ENCODE measurements around the gene HCCS.
"Not testable (repeated sequence)": the region's sequence is repeated elsewhere in the genome, so short reads cannot be mapped to it uniquely, and the experiment has no call there.

Gene HCCS

GRCh38 chrX:11123087-11123486 is 12.0 kb downstream of the HCCS start:
- not testable (repeated sequence) for DNase-seq (ENCODE audit: low spot score)

- no peak for DNase-seq (ENCODE audit: low spot score)
These were observed 13.0 kb downstream of the HCCS start for GRCh38 chrX:11124112-11124511.

- no peak for DNase-seq (ENCODE audit: low spot score)
These were observed 13.9 kb downstream of the HCCS start for GRCh38 chrX:11125060-11125459.

- DNase-seq (ENCODE audit: low spot score): no peak
These were observed 18.5 kb downstream of the HCCS start for GRCh38 chrX:11129534-11130105.

- DNase-seq (ENCODE audit: low spot score): no peak
These were observed 19.0 kb downstream of the HCCS start for GRCh38 chrX:11130136-11130535.

- no peak for DNase-seq (ENCODE audit: low spot score)
These were observed 20.0 kb downstream of the HCCS start for GRCh38 chrX:11131146-11131545.

GRCh38 chrX:11135564-11136185 is 24.5 kb downstream of the HCCS start:
- no peak for DNase-seq (ENCODE audit: low spot score)

DNA sequence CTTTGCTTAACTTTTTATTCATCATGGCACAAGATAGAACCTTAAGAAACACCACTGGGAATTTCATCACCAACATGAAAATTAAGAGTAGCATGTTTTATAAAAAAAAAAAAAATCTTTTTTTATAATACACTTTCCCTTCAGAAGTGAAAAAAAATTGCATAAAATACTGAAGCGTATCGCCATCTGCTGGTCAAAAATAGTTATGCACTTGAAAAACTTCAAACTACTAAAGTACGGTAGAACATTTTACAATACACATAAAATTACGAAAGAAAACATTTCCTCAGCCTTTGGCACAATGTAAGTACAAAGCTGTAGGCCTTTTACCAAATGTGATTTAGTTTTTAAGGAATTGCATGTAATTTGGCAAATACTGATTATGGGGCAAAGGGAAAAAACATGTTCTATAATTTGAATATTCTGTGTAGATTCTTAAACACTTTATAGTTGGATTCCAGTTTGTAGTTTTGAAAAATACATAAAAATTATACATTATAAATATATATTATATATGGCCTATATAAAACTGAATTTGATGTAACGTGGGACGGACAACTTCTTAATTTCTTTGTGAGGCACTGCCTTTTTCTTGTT is 26.5 kb downstream of the HCCS start:
- DNase-seq (ENCODE audit: low spot score): peak; percentile 61

DNA sequence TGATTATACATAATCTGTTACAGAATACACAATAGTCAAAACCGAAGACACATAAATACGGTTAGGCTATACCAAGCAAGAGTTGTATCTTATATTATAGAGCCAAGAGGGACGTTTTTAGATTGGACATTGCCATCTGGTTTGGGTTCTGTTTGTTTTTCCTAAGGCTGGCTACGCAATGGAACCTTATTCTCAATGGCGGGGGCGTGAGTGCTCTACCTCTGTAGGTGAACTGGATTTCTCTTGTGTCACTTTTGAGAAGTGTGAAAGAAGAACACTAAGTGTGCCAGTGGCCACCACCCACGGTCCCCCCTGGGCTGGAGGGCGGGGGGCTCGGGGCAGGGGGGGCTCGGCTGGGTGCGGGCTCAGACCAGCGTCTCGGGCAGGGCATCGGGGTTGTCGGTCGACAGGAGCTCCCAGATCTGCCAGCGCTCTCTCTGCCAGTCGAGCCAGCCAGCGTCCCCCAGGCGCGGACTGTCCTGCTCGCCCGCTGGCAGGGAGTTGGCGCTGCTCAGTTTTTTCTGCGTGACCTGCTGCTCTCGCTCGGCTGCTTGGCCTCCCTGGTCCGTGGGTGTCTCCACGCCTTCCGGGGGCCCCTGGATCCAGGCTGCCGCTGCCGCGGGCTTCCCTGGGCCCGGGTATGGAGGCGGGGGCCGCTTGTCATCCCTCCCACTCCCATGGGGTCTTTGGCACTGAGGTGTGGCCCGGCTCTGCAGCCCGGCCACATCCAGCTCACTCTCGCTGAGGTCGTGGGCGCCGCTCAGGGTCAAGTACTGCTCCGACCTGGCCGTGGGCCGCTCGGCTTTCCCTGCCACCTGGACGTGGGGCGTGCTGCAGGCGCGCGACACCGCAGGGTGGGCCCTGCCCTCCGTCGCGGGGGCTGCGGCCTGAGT is 27.6 kb downstream of the HCCS start:
- no peak for DNase-seq (ENCODE audit: low spot score)

GRCh38 chrX:11143931-11144678 is 33.0 kb downstream of the HCCS start:
- peak; percentile 76 for DNase-seq (ENCODE audit: low spot score)

DNA sequence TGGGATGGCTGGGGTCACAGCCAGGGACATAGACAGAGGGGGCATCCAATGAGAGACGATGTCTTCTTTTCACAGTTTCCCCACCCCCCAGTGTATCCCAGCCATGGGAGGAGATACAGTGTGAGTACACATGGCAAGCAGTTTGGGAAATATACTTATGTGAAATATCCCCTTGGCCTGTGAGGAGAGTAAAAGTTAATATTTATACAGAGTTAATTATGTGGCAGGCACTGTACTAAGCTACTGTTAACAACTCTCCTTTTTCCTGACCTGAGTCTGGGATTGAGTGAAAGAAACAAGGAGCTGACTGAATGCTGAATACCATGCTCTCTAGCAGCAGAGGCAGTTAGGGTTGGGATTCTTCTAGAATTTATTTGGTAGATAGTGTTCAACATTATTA is 35.3 kb downstream of the HCCS start:
- DNase-seq (ENCODE audit: low spot score): no peak

DNA sequence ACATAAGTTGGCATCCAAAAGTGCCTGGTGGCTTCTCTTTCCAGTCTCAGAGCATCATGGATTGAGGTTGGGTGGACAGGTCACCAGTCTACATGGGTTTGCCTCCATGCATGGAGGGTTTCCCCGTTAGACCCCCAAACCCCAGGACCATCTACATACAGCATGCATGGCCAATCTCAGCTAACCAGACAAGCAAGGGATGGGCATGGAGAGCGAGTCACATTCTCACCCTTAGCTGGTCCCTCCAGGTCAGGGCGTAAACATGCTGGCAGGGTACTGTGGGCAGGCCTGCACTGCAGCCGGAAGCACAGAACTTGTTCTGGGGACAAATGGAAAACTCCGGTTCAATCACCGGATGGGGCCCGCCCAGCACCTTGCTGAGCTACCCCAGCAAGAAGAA is 37.3 kb downstream of the HCCS start:
- DNase-seq (ENCODE audit: low spot score): no peak

DNA sequence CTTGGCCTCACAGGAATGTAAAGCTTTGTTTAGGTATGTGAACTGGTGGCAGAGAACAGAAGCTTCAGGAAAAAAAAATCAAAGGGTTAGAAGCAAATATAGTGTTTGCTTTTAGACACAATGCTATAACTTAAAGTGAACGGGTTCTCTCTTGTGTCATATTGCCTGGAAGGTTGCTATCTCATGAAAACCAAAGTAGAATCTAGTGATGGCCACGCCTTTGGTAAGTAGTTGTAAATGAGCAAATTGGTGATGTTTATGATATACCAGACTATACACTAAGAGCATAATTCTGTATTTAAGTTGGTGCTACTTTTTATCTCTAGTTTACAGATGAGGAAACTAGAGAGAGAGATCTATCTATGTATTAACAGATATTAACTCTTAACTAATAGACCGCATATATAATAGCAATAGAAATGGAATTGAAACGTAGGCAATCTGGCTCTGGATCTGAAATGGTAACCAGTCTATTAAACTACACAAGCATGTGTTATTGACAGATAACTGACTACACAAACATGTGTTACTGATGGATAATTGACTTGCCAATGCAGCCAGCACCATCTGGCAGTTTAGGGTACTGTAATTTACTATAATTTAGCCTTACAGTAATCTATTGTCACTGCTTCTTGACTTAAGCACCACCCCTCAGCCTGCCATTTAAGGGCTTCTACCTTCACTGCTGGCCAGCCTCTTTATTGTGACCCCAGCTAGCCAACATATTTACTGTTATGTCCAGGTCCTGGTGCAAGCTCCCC is 40.8 kb downstream of the HCCS start:
- DNase-seq (ENCODE audit: low spot score): peak; percentile 6

DNA sequence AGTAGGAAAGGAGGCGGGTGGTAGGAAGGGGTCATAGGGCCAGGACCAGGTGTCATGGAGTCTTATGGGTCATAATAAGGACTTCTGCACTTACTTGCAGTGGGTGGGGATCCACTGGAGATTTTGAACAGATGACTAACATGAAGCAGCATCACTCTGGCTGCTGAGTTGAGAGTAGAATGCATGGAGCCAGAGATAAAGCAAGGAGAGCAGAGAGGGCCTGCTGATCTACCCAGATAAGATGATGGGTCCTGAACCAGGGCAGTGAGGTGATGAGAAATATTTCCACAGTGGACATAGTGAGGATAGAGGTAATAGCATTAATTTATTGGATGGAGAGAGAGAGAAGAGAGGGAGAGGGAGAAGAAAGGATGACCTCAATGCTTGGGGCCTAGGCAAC is 48.0 kb downstream of the HCCS start:
- no peak for DNase-seq (ENCODE audit: low spot score)

- DNase-seq (ENCODE audit: low spot score): no peak
These were observed 53.3 kb downstream of the HCCS start for GRCh38 chrX:11164433-11164832.

DNA sequence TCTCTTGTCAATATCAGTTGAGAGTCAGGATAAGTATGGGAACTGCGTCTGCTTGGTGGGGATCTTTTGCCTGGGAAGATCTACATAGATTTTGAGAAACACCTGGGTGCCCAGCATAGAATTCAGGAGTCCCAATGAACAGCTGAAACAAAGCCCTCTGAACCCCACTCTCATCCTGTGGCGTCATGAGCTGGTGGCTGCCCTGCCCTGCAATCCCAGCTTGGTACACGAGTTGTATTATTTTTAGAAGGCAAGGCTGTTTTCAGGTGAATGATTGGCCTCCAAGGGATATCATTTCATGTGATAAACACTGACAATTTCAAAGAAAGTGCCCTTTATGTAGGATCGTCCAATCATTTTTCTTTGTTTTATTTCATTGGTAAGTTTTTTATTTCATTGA is 60.8 kb downstream of the HCCS start:
- DNase-seq (ENCODE audit: low spot score): no peak

DNA sequence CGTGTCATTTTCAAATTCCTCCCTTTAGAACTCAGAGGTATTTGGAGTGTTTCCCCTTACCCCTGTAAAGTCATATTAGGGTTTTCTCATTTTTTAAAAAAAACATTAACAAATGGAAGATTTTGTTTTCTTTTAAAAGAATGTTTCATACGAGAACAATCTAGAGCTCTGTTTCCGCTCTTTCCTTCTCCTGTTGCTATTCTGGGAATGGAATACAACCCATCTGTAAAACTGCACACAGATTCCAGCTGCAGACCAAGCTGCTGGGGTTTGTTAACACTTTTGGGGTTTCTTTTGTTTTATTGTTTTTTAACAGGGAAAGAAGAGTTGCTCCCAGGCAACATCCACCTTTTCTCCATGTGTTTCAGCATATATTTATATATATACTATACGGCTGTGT is 61.3 kb downstream of the HCCS start:
- no peak for DNase-seq (ENCODE audit: low spot score)
